ENCODE data around the gene EPHB3. TPM values are rescaled to one million over a fixed set of nuclear protein-coding genes. Genes with fewer than 3 reads are reported as not detected.
A peak's percentile ranks its signal among the peaks of the same experiment; 100 is the strongest.

Gene EPHB3
- not detected in 2 replicates for total RNA-seq (2014; rRNA removed; shearing (Covaris generic); ENCODE audit: low replicate concordance)

GRCh38 chr3:184561061-184561912, at the start of gene EPHB3:
TSS of gene EPHB3 (plus strand) at chr3:184561785. CDS start at chr3:184562236, 451 bp downstream.
- peaks cover 12% of the 10 kb centered on the region for H3K4me1 ChIP-seq (ENCODE audit: low read length)
- H3K9ac ChIP-seq (ENCODE audit: low read length) = peak within 1 kb of the TSS; percentile 37
- H3K27me3 ChIP-seq (ENCODE audit: low read length) = no peaks in the 10 kb centered on the region

GRCh38 chr3:184512621-184513020, 49.0 kb upstream of the EPHB3 start:
- Histone ChIP-seq H3K9me2 (replicated peaks; ENCODE audit: insufficient read depth, low read length) (no peaks in the 10 kb centered on the region), H3K27ac (ENCODE audit: low read length) (no peak overlapping the region), H3K9ac (ENCODE audit: low read length) (no peak overlapping the region), H4K20me1 (ENCODE audit: insufficient read depth, low read depth, low read length) (no peaks in the 10 kb centered on the region), H2AFZ (ENCODE audit: low read length) (no peak overlapping the region), H3K4me3 (ENCODE audit: low read length) (no peak overlapping the region), H3K27me3 (ENCODE audit: low read length) (0 out of 2 replicates have a peak, but pooled peaks cover 4% of the 10 kb centered on the region), H3K4me2 (ENCODE audit: low read depth, low read length, poor library complexity, severe bottlenecking) (no peak overlapping the region), H3K79me2 (ENCODE audit: low read length) (no peaks in the 10 kb centered on the region), H3K9me3 (ENCODE audit: low read length) (no peaks in the 10 kb centered on the region), H3K36me3 (ENCODE audit: insufficient read depth, low read length) (no peaks in the 10 kb centered on the region), H3K4me1 (ENCODE audit: low read length) (peaks cover 7% of the 10 kb centered on the region)
- no peak for DNase-seq

More at GRCh38 chr3:184561061-184561912, at the start of gene EPHB3:
- Histone ChIP-seq H3K79me2 (ENCODE audit: low read length) (no peaks in the 10 kb centered on the region), H3K9me3 (ENCODE audit: low read length) (no peaks in the 10 kb centered on the region), H3K4me3 (ENCODE audit: low read length) (peak within 1 kb of the TSS; percentile 44; the same call in 1 of the 2 replicates), H3K36me3 (ENCODE audit: insufficient read depth, low read length) (no peaks in the 10 kb centered on the region), H4K20me1 (ENCODE audit: insufficient read depth, low read depth, low read length) (no peaks in the 10 kb centered on the region), H2AFZ (ENCODE audit: low read length) (peak within 1 kb of the TSS; percentile 55; the same call in 1 of the 2 replicates), H3K9me2 (replicated peaks; ENCODE audit: insufficient read depth, low read length) (no peaks in the 10 kb centered on the region), H3K4me2 (ENCODE audit: low read depth, low read length, poor library complexity, severe bottlenecking) (peak within 1 kb of the TSS; percentile 62), H3K27ac (ENCODE audit: low read length) (no peak within 1 kb of the TSS)
- DNase-seq = peak; percentile 100

- H3K79me2 ChIP-seq (ENCODE audit: low read length) = no peaks in the 10 kb centered on the region
Measured at GRCh38 chr3:184513276-184514170, 48.1 kb upstream of the EPHB3 start.

GRCh38 chr3:184514171-184514490, 47.5 kb upstream of the EPHB3 start:
- Histone ChIP-seq H3K4me2 (ENCODE audit: low read depth, low read length, poor library complexity, severe bottlenecking) (no peak overlapping the region), H2AFZ (ENCODE audit: low read length) (no peak overlapping the region), H3K4me3 (ENCODE audit: low read length) (no peak overlapping the region), H3K27ac (ENCODE audit: low read length) (no peak overlapping the region), H3K9me3 (ENCODE audit: low read length) (no peaks in the 10 kb centered on the region), H4K20me1 (ENCODE audit: insufficient read depth, low read depth, low read length) (no peaks in the 10 kb centered on the region), H3K27me3 (ENCODE audit: low read length) (0 out of 2 replicates have a peak, but pooled peaks cover 4% of the 10 kb centered on the region), H3K9ac (ENCODE audit: low read length) (no peak overlapping the region), H3K9me2 (replicated peaks; ENCODE audit: insufficient read depth, low read length) (no peaks in the 10 kb centered on the region), H3K4me1 (ENCODE audit: low read length) (peaks cover 7% of the 10 kb centered on the region), H3K79me2 (ENCODE audit: low read length) (no peaks in the 10 kb centered on the region), H3K36me3 (ENCODE audit: insufficient read depth, low read length) (no peaks in the 10 kb centered on the region)
- DNase-seq = no peak

More at GRCh38 chr3:184513276-184514170, 48.1 kb upstream of the EPHB3 start:
- Histone ChIP-seq H3K9ac (ENCODE audit: low read length) (no peak overlapping the region), H3K27me3 (ENCODE audit: low read length) (0 out of 2 replicates have a peak, but pooled peaks cover 4% of the 10 kb centered on the region), H2AFZ (ENCODE audit: low read length) (no peak overlapping the region), H3K9me2 (replicated peaks; ENCODE audit: insufficient read depth, low read length) (no peaks in the 10 kb centered on the region), H3K4me1 (ENCODE audit: low read length) (peaks cover 7% of the 10 kb centered on the region), H3K4me3 (ENCODE audit: low read length) (no peak overlapping the region), H4K20me1 (ENCODE audit: insufficient read depth, low read depth, low read length) (no peaks in the 10 kb centered on the region), H3K36me3 (ENCODE audit: insufficient read depth, low read length) (no peaks in the 10 kb centered on the region), H3K27ac (ENCODE audit: low read length) (no peak overlapping the region), H3K4me2 (ENCODE audit: low read depth, low read length, poor library complexity, severe bottlenecking) (no peak overlapping the region), H3K9me3 (ENCODE audit: low read length) (no peaks in the 10 kb centered on the region)
- DNase-seq = peak; percentile 92

GRCh38 chr3:184523825-184524615, 37.6 kb upstream of the EPHB3 start:
- H2AFZ ChIP-seq (ENCODE audit: low read length) = no peak overlapping the region
- no peaks in the 10 kb centered on the region for H3K27me3 ChIP-seq (ENCODE audit: low read length)
- no peak overlapping the region for H3K4me3 ChIP-seq (ENCODE audit: low read length)
- H3K36me3 ChIP-seq (ENCODE audit: insufficient read depth, low read length) = no peaks in the 10 kb centered on the region
- H3K9me2 ChIP-seq (replicated peaks; ENCODE audit: insufficient read depth, low read length) = no peaks in the 10 kb centered on the region
- DNase-seq = no peak
- H3K9me3 ChIP-seq (ENCODE audit: low read length) = no peaks in the 10 kb centered on the region
- H3K27ac ChIP-seq (ENCODE audit: low read length) = no peak overlapping the region
- H3K79me2 ChIP-seq (ENCODE audit: low read length) = no peaks in the 10 kb centered on the region
- H3K4me2 ChIP-seq (ENCODE audit: low read depth, low read length, poor library complexity, severe bottlenecking) = no peak overlapping the region
- H4K20me1 ChIP-seq (ENCODE audit: insufficient read depth, low read depth, low read length) = no peaks in the 10 kb centered on the region
- no peak overlapping the region for H3K9ac ChIP-seq (ENCODE audit: low read length)
- H3K4me1 ChIP-seq (ENCODE audit: low read length) = peaks cover 3% of the 10 kb centered on the region; the same call in 1 of the 2 replicates

- DNase-seq = no peak
- Histone ChIP-seq H3K27ac (ENCODE audit: low read length) (no peak overlapping the region), H3K79me2 (ENCODE audit: low read length) (no peaks in the 10 kb centered on the region), H4K20me1 (ENCODE audit: insufficient read depth, low read depth, low read length) (no peaks in the 10 kb centered on the region), H3K4me3 (ENCODE audit: low read length) (peak overlapping the region; percentile 6; the same call in 1 of the 2 replicates), H3K27me3 (ENCODE audit: low read length) (no peaks in the 10 kb centered on the region), H3K9me3 (ENCODE audit: low read length) (no peaks in the 10 kb centered on the region), H3K9me2 (replicated peaks; ENCODE audit: insufficient read depth, low read length) (no peaks in the 10 kb centered on the region), H3K4me1 (ENCODE audit: low read length) (peaks cover 3% of the 10 kb centered on the region; the same call in 1 of the 2 replicates), H3K36me3 (ENCODE audit: insufficient read depth, low read length) (no peaks in the 10 kb centered on the region), H3K9ac (ENCODE audit: low read length) (no peak overlapping the region), H3K4me2 (ENCODE audit: low read depth, low read length, poor library complexity, severe bottlenecking) (peak overlapping the region; percentile 28), H2AFZ (ENCODE audit: low read length) (no peak overlapping the region)
Measured at GRCh38 chr3:184524981-184525336, 36.6 kb upstream of the EPHB3 start.

- no peaks in the 10 kb centered on the region for H3K9me2 ChIP-seq (replicated peaks; ENCODE audit: insufficient read depth, low read length)
- peak overlapping the region; percentile 28 for H3K4me2 ChIP-seq (ENCODE audit: low read depth, low read length, poor library complexity, severe bottlenecking)
- peak overlapping the region; percentile 6; the same call in 1 of the 2 replicates for H3K4me3 ChIP-seq (ENCODE audit: low read length)
- DNase-seq = no peak
- no peak overlapping the region for H2AFZ ChIP-seq (ENCODE audit: low read length)
- no peaks in the 10 kb centered on the region for H3K9me3 ChIP-seq (ENCODE audit: low read length)
- no peaks in the 10 kb centered on the region for H3K79me2 ChIP-seq (ENCODE audit: low read length)
- peaks cover 3% of the 10 kb centered on the region; the same call in 1 of the 2 replicates for H3K4me1 ChIP-seq (ENCODE audit: low read length)
- no peak overlapping the region for H3K27ac ChIP-seq (ENCODE audit: low read length)
- H3K36me3 ChIP-seq (ENCODE audit: insufficient read depth, low read length) = no peaks in the 10 kb centered on the region
- no peaks in the 10 kb centered on the region for H3K27me3 ChIP-seq (ENCODE audit: low read length)
- no peaks in the 10 kb centered on the region for H4K20me1 ChIP-seq (ENCODE audit: insufficient read depth, low read depth, low read length)
- H3K9ac ChIP-seq (ENCODE audit: low read length) = no peak overlapping the region
Measured at GRCh38 chr3:184525337-184526087, 36.1 kb upstream of the EPHB3 start.
